SH-SY5Y (cell line): ENCODE data around the gene CARD16.
A peak's percentile ranks its signal among the peaks of the same experiment; 100 is the strongest.
"Not testable (repeated sequence)": the region's sequence is repeated elsewhere in the genome, so short reads cannot be mapped to it uniquely, and the experiment has no call there.

Experiments
- GATA2 ChIP-seq: IDR thresholded peaks from 2 replicates; pipeline ENCODE4 v1.6.1; 2011; ENCODE audit warnings: mild to moderate bottlenecking, low read depth, low read length
- GATA3 ChIP-seq: IDR thresholded peaks from 2 replicates; pipeline ENCODE4 v1.6.1; 2011; ENCODE audit warnings: low read depth, mild to moderate bottlenecking, low read length, moderate library complexity

CARD16 gene

GRCh38 chr11:105044557-105045524 lies at the start of gene CARD16:
Gene CARD16, minus strand, starts transcription at chr11:105045335. Its CDS starts 38 bp downstream, at chr11:105045297.
- not testable (repeated sequence) for TF ChIP-seq GATA3, GATA2

- no peak for TF ChIP-seq GATA3
- peak; percentile 29; the same call in 1 of the 2 replicates for TF ChIP-seq GATA2
These were observed 47.4 kb upstream of the CARD16 start for GRCh38 chr11:105092256-105093239.

GRCh38 chr11:105081412-105082150 lies 36.4 kb upstream of the CARD16 start:
- TF ChIP-seq GATA3 (no peak), GATA2 (no peak)

GRCh38 chr11:105078283-105078682 lies 33.1 kb upstream of the CARD16 start:
- no peak for TF ChIP-seq GATA3
- TF ChIP-seq GATA2: no peak

- no peak for TF ChIP-seq GATA2
- TF ChIP-seq GATA3: no peak
These were observed 29.0 kb upstream of the CARD16 start for GRCh38 chr11:105074166-105074530.

- TF ChIP-seq GATA3 (no peak), GATA2 (no peak)
These were observed 28.5 kb upstream of the CARD16 start for GRCh38 chr11:105073456-105074165.

- TF ChIP-seq GATA3: no peak
- TF ChIP-seq GATA2: no peak
These were observed 26.1 kb upstream of the CARD16 start for GRCh38 chr11:105071089-105071732.

GRCh38 chr11:105070306-105070705 lies 25.2 kb upstream of the CARD16 start:
- no peak for TF ChIP-seq GATA3
- no peak for TF ChIP-seq GATA2

GRCh38 chr11:105057432-105057831 lies 12.3 kb upstream of the CARD16 start:
- TF ChIP-seq GATA3 (no peak), GATA2 (no peak)

- TF ChIP-seq GATA2 (no peak), GATA3 (no peak)
These were observed 11.3 kb upstream of the CARD16 start for GRCh38 chr11:105056446-105056845.

GRCh38 chr11:105054723-105055493 lies 9.8 kb upstream of the CARD16 start:
- no peak for TF ChIP-seq GATA2
- TF ChIP-seq GATA3: no peak

GRCh38 chr11:105052487-105052886 lies 7.4 kb upstream of the CARD16 start:
- TF ChIP-seq GATA2 (no peak), GATA3 (no peak)
